GM19099 (cell line): ENCODE data around the gene TAOK1.

Source experiments
- POLR2A ChIP-seq: IDR thresholded peaks from 3 replicates; pipeline ENCODE4 v1.6.1; 2011; ENCODE audit warnings: low read depth; ENCODE audit not compliant: insufficient read length; ENCODE audit errors: extremely low read depth

The TAOK1 gene

DNA sequence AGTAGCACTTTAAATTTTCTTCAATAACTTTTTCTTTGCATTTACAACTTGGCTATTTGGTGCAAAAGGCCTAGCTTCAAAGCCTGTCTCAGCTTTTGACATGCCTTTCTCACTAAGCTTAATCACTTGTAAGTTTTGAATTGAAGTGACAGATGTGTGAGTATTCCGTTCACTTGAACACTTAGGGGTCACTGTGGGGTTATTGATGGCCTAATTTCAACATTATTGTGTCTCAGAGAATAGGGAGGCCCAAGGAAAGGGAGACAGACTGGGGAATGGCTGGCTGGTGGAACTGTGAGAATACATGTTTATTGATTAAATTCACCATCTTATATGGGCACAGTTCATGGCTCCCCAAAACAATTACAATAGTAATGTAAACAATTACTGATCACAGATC, 84.1 kb downstream of the TAOK1 start:
- no peak for TF ChIP-seq POLR2A

- no peak for TF ChIP-seq POLR2A
These were observed 85.7 kb downstream of the TAOK1 start for GRCh38 chr17:29475891-29476290.

DNA sequence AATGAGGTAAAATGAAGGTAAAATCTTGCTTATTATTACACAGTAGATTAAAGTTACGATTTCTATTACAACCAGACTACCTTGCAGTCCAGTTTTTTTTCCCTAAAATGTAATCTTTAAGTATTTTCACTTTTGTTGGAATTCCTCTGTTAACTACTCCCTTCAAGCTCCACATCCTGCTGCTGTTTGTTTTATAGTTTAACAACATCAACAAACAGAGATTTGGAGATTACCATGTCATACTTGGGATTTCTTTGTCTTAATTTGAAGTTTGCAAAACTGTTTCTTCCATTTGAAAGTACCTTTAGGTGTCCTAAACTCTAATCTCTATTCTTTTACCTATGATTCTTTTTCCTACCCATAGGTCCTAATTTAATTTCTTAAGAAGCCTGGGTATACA, 93.3 kb downstream of the TAOK1 start:
- TF ChIP-seq POLR2A: no peak

DNA sequence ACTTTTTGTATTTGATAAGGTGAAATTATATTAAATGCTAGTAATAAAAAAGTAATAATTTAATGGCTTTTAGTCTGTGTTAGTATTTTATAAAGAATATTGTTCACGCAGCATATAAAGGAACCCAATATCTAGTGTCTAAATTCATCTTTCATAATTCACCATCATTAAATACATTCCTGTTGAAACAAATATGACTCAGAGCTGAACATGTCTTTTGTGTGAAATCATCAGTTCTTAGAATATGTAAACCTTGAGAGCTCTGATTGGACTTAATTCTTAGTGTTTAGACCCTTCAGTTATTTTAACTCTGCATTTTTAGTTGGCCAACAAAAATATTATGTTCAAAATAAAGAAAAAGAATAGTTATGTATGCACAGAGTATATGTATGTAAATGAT, 104.8 kb downstream of the TAOK1 start:
- TF ChIP-seq POLR2A: no peak

DNA sequence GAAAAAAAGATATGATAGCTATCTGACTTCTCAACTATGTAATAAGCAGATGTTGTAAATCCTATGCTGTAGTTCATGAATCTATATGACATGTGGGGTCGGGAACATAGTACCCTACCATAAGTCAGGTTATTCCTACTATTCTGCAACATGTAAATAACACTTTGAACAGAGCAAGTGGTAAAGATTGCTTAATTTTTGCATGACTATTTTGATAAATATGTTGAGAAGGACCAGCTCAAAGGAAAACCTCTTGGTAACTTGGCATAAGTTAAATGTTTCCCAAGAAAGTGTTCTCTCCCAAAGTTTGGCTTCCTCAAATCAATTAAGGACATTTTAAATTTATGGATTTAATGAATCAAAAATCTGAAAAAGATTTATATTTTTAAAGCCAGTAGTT, 114.5 kb downstream of the TAOK1 start:
- no peak for TF ChIP-seq POLR2A

- no peak for TF ChIP-seq POLR2A
These were observed 115.7 kb downstream of the TAOK1 start for GRCh38 chr17:29505836-29506235.

GRCh38 chr17:29510953-29511352, 120.8 kb downstream of the TAOK1 start:
- no peak for TF ChIP-seq POLR2A

GRCh38 chr17:29514792-29515191, 124.6 kb downstream of the TAOK1 start:
- no peak for TF ChIP-seq POLR2A

DNA sequence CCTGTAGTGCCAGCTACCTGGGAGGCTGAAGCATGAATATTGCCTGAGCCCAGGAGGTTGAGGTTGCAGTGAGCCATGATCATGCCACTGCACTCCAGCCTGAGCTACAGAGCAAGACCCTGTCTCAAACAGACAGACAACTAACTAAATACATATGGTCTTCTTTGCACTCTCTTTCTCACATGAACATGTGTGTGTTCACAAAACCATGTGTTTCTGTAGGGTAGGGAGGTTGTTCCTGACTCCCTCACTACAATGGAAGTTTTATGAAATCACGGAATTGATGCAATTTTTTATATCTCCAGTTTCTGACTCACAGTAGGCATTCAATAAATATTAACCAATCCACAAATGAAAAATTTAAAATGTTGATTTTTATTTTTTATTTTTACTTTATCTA, 128.2 kb downstream of the TAOK1 start:
- TF ChIP-seq POLR2A: no peak

DNA sequence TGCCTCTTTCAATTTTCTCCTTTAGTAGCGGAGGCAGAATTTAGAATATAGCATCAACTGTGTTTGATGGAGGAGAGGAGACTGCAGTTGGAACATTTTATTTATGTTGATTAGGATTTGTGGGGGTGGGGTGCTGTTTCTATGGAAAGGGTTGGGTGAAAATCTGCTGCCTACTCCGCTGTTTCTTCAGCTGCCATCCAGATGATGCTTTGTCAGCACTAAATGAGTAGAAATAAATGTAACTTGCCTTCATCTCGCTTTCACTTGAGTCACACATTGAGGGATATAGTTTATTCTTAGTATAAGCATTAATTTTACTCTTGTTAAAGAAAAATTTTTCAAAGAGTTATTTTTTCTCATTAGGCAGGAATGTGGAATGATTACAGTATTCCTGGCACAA, 134.5 kb downstream of the TAOK1 start:
- no peak for TF ChIP-seq POLR2A

DNA sequence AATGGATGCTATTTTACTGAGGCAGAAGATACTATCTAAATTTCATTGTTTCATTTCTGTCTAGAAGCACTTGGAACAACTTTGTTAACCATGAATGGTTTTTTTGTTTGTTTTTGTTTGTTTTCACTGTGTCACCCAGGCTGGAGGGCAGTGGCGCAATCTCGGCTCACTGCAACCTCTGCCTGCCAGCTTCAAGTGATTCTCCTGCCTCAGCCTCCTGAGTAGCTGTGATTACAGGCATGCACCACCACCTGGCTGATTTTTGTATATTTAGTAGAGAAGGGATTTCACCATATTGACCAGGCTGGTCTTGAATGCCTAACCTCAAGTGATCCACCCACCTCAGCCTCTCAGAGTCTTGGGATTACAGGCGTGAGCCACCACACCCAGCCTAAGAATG, 136.2 kb downstream of the TAOK1 start:
- TF ChIP-seq POLR2A: no peak

DNA sequence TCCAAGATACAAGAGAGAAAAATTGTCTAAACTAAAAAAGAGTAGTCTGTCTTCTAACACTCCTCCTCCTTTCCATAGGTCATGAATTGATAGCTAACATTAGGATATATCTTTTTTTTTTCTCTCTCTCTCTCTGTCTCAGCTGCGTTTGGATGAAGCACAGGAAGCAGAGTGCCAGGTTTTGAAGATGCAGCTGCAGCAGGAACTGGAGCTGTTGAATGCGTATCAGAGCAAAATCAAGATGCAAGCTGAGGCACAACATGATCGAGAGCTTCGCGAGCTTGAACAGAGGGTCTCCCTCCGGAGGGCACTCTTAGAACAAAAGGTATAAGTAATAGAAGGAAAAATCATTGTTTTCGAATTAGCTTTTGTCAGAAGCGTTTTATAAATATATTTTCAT, 143.8 kb downstream of the TAOK1 start:
- TF ChIP-seq POLR2A: no peak

- no peak for TF ChIP-seq POLR2A
These were observed 153.9 kb downstream of the TAOK1 start for GRCh38 chr17:29544066-29544465.

GRCh38 chr17:29546085-29546484, 155.9 kb downstream of the TAOK1 start:
- TF ChIP-seq POLR2A: no peak

DNA sequence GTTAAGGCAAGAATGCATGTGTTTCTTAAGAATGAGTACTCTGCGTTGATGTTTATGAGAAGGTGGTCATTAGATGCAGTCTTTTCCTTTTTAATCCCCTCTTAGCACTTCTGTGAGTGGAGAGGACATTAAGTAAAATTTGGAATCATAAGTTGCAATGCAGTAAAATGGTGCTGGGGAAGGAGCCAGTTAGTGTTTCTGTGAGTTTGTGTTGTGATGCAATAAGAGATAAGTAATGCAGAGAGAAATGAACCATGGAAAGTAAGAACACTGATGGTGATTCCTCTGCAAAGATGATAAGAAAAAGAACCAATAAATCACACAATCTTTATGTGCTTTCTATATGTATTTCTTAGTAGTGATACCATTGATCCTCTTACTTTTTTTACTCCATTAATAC, 156.7 kb downstream of the TAOK1 start:
- TF ChIP-seq POLR2A: no peak

DNA sequence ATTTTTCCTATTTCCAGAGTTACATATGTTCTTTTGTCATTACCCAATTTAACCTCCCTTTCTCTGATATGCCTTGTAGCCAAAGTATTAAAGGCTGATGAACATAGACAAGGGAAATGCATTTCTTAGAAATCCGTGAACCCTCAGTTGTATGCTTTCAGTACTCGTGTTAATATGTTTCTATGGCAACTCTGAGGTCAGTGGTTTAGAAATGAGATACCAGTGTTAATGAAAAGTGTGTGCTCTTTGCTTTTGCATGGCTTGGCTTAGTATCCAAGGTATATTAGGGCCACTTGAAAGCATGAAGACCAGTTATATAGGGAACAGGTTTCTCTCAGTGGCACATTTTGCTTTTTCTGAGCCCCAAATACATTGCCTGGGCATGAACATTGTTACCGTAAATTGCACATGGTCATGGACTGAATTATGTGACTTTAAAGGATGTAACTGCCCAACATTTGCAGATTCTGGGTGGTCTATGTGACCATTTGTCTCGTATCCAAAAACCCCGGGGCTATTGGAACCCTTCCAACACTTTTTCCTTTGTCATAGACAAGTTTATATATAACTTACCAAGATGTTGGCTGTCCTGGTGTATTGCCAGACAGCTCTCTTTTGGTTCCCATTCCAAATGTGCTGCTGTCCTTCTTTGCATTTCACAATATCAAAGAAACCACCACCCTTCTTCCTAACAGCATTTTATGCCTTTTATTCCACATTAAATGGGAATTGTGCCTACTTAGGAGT, 159.2 kb downstream of the TAOK1 start:
- no peak for TF ChIP-seq POLR2A

DNA sequence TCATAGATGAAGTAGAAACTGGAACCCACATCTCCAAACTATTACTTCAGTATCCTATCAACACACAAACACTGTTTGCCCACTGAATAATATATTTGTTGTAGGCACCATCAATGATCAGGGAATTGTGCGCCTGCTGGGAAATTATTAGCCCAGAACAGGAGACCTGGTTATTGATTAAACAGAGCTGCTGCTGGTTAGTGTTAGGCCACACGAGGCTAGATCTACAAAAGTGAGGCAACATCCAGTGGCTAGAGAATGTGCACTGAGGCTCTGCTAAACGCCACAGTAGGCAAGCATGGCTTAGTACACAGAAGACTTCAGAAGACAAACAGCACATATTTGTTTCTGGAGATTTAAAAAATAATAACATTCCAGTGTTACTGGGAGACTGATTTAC, 165.7 kb downstream of the TAOK1 start:
- TF ChIP-seq POLR2A: no peak
